HG03342 (cell line): ENCODE data around the gene FBXO39.
"Not testable (repeated sequence)": the region's sequence is repeated elsewhere in the genome, so short reads cannot be mapped to it uniquely, and the experiment has no call there.

Experiments used
- ATAC-seq: cut with Tn5 transposase; IDR thresholded peaks from one replicate; pipeline ENCODE4 v1.9.1; 2021; ENCODE audit warnings: mild to moderate bottlenecking, moderate library complexity; ENCODE audit not compliant: unreplicated experiment

FBXO39 gene

DNA sequence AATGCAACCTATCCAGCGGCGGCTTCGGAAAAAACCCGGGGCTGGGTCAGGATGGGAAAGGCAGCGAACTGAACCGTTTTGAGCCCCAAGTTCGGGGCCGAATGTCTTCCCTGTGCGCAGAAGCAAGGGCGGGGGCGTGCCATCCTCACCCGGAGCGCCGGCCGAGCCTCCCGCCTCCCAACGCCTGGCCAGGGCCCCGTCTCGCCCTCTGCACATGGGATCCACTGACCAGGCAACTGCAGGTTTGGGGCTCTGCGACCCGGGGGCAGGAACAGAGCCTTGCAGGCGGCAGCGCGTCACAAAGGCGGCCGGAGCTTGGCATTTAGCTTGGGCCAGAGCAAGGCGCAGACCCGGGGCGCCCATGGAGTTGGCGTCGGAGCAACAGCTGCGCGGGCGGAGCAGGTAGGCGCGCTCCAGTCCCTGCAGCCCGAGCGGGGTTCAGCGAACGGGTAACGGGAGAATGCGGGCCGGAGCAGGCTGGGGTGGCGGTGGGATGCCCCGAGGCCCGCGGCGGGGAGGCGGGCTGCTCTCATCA, at the start of gene FBXO39:
FBXO39 (plus strand) TSS at position 345 of the 535 bp plus-strand sequence. CDS start 3,654 bp downstream, outside the sequence.
- ATAC-seq: no peak

DNA sequence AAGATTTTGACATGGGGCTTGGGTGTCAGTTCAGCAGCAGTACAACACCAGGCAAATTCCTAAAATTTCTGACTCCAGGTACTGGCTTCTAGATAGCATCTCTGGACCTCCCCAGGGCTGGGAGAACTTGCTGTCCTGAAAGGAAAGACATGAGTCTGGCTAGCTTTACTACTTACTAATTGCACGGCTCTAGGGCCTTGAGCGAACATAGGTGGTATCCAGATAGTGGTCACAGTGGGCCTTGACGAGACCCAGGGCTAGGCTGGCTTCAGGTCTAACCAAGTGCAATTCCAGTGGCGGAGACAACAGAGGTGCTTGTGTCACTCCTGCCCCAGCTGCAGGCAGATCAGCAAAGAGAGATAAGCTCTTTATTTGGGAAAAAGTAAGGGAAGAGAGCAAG, 46.5 kb upstream of the FBXO39 start:
- ATAC-seq: no peak

GRCh38 chr17:6746665-6747064, 29.4 kb upstream of the FBXO39 start:
- not testable (repeated sequence) for ATAC-seq

GRCh38 chr17:6748617-6749016, 27.4 kb upstream of the FBXO39 start:
- no peak for ATAC-seq

DNA sequence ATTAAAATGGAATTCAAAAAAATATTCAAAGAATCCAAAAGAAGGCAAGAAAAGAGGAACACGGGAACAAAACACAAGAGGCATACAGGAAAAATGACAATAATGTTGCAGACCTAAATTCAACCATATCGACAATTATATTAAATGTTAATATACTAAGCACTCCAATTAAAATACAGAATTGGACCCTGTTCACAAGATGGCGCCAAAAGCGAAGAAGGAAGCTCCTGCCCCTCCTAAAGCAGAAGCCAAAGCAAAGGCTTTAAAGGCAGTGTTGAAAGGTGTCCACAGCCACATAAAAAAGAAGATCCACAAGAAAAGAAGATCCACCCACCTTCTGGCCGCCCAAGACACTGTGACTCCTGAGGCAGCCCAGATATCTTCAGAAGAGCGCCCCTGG, 26.5 kb upstream of the FBXO39 start:
- ATAC-seq: no peak

- ATAC-seq: no peak
These were observed 23.7 kb upstream of the FBXO39 start for GRCh38 chr17:6752068-6752909.

GRCh38 chr17:6753006-6753445, 23.0 kb upstream of the FBXO39 start:
- no peak for ATAC-seq

- no peak for ATAC-seq
These were observed 22.5 kb upstream of the FBXO39 start for GRCh38 chr17:6753546-6753945.

GRCh38 chr17:6755281-6755680, 20.7 kb upstream of the FBXO39 start:
- ATAC-seq: no peak

- ATAC-seq: peak; percentile 59
These were observed 20.3 kb upstream of the FBXO39 start, which contains the start of gene XAF1 for GRCh38 chr17:6755731-6756184. TSS of gene XAF1 (plus strand) at chr17:6756046. CDS start at chr17:6756079, 33 bp downstream.

DNA sequence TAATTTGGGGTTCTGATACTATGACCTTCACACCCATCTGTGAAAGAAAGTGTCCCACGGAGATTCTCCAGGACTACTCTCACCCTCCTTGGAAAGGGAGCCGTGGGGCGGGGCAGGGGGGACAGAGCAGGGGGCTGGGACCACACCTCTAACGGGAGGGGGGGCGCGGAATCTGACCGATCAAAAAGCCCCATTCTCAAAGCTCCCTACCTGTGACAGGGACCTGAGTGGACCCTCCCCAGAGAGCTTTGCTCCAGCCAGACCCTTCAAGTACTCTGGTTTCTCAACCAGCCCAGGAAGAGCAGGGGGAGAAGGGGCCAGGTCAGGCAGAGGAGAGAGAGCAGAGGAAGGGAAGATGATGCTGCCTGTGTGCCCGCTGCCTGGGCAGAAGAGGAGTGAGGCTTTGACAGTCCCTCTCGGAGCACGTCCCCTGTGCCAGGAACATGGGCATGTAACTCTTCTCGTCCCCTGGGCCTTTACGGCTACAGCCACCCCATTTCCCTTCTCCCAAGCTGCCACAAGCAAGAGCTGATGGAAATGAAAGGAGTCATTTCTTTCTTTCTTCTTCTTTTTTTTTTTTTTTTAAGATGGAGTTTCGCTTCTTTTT, 19.5 kb upstream of the FBXO39 start:
- no peak for ATAC-seq

- ATAC-seq: no peak
These were observed 18.3 kb upstream of the FBXO39 start for GRCh38 chr17:6757747-6758146.

- no peak for ATAC-seq
These were observed 14.2 kb upstream of the FBXO39 start for GRCh38 chr17:6761779-6762178.

DNA sequence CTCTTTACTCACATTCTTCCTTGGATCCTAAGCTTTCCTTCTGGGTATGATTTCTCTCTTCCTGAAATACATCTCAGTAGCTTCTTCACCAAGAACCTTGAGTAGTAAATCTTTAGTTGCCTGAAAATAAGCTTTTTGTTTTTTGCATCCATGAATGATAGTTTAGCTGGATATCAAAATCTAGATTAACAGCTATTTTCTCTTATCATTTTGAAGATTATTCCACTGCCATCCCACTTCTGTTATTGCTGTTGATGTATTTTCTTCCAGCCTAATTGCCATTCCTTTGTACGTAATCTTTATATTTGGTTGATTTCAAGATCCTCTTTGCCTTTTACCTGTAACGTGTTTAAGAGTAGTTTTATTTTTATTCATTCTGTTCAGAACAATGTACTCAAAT, 7.6 kb upstream of the FBXO39 start:
- no peak for ATAC-seq

GRCh38 chr17:6772016-6772415, 4.0 kb upstream of the FBXO39 start:
- ATAC-seq: no peak

GRCh38 chr17:6774906-6775305, 1.1 kb upstream of the FBXO39 start:
- not testable (repeated sequence) for ATAC-seq

DNA sequence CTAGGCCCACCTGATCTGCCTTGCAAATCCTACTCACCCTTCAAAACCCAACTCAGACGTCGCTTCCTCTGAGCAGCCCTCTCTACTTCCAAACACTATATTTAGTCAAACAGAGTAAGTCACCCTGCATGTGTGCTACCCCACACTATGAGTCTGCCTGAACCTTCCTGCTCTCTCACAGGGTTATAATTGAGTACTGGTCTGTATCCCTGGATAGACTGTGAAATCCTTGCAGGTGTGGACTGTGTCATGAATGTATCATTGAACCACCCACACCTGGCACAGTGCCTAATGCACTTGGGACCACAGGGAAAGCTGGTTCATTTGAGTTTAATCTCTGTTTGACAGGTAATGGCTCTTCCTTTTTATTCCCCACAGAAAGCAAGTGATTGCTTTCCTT, 3.4 kb downstream of the FBXO39 start:
- ATAC-seq: no peak

DNA sequence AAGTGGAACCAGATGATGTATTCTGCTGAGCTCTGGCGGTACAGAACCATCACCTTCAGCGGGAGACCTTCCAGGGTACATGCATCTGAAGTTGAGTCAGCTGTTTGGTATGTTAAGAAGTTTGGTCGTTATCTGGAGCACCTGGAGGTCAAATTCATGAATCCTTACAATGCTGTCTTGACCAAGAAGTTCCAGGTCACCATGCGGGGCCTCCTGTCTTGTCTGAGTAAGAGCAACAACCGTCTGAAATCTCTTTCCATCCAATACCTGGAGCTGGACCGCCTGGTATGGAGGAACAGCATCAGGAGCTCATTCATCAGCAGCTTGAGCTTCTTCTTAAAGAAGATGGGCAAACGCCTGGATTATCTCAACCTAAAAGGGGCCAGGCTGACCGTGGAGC, 4.0 kb downstream of the FBXO39 start:
- ATAC-seq: no peak

DNA sequence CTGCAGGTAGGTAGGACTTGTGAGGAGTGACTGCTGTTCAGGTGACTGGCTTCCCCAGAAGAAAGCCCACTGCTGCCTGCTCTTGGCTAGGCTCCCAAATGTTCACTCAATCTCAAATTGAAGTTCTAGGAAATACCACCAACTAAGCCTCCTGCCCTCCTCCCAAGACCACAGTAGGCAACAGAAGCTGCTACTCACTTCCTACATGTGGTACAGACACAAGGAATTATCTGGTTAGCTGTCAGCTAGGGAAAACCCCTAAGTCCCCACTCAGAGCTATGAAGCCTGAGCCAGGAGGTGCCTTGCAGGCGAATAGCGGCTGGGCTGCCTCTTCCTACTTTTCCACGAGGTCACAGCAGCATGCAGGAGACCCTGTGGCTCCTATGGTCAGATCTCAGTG, 4.9 kb downstream of the FBXO39 start:
- no peak for ATAC-seq

DNA sequence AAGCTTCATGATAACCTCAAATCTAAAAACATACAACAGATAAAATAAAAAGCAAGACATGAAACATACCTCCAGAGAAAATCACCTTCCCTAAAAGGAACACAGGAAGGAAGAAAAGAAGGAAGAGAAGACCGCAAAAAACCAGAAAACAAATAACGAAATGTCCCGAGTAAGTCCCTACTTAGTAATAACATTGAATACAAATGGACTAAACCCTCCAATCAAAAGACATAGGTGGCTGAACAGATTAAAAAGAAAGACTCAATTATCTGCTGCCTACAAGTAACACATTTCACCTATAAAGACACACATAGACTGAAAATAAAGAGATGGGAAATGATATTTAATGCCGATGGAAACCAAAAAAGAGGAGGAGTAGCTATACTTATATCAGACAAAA, 6.2 kb downstream of the FBXO39 start:
- no peak for ATAC-seq

GRCh38 chr17:6786618-6787017, 10.6 kb downstream of the FBXO39 start:
- no peak for ATAC-seq
